Sigmoid colon (tissue), 4 donors: ENCODE measurements around the gene PSMD8.

Experiments used
- EP300 ChIP-seq, 4 donors: sonication (generic); formaldehyde crosslinking; IDR thresholded peaks; one replicate each; pipeline ENCODE4 v1.6.1; 2017; ENCODE audit warnings: antibody characterized with exemption in 4 of 4
- POLR2A ChIP-seq, 2 donors: fragments of 450-650 bp; IDR thresholded peaks; one replicate each; pipeline ENCODE4 v1.6.1; 2016; ENCODE audit warnings: antibody characterized with exemption in 2 of 2, mild to moderate bottlenecking in 2 of 2, moderate library complexity in 2 of 2
- POLR2AphosphoS5 ChIP-seq, 4 donors: sonication (generic); formaldehyde crosslinking; IDR thresholded peaks; one replicate each; pipeline ENCODE4 v1.6.1; 2017; ENCODE audit warnings: antibody characterized with exemption in 4 of 4
- TF ChIP-seq, protein P1 (sequence below), 4 experiments: fragments of 450-650 bp in 3 of 4; fragments of 200-600 bp in 1 of 4; IDR thresholded peaks; one replicate each; pipeline ENCODE4 v1.5.1; 2016 to 2019; ENCODE audit warnings: antibody characterized with exemption in 4 of 4, mild to moderate bottlenecking in 3 of 4, moderate library complexity in 2 of 4

DNA sequence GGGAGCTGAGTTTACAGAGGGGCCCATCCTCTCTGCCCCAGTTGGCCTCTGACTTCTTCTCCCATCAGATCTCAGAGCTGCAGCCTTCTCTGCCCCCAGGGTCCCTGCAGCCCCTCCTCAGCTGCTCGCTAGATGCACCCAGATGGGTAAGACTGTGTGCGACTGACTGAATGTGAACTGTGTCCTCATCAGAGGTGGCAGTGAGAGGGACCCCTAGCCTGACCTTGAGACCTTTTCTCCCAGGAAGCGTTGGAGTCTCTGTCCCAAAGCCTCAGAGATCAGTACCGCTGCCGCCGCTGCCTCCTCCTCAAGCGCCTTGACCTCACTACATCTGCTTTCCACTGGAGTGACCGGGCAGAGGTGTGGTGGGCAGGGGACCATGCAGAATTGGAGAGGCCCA lies 30.9 kb downstream of the PSMD8 start:
- TF ChIP-seq, protein P1, sequence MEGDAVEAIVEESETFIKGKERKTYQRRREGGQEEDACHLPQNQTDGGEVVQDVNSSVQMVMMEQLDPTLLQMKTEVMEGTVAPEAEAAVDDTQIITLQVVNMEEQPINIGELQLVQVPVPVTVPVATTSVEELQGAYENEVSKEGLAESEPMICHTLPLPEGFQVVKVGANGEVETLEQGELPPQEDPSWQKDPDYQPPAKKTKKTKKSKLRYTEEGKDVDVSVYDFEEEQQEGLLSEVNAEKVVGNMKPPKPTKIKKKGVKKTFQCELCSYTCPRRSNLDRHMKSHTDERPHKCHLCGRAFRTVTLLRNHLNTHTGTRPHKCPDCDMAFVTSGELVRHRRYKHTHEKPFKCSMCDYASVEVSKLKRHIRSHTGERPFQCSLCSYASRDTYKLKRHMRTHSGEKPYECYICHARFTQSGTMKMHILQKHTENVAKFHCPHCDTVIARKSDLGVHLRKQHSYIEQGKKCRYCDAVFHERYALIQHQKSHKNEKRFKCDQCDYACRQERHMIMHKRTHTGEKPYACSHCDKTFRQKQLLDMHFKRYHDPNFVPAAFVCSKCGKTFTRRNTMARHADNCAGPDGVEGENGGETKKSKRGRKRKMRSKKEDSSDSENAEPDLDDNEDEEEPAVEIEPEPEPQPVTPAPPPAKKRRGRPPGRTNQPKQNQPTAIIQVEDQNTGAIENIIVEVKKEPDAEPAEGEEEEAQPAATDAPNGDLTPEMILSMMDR (IDR thresholded peaks at IDR 0.05): no peak
- no peak for TF ChIP-seq POLR2AphosphoS5 (IDR thresholded peaks at IDR 0.05)
- TF ChIP-seq EP300 (IDR thresholded peaks at IDR 0.05): no peak
- no peak for TF ChIP-seq POLR2A (IDR thresholded peaks at IDR 0.05)
